NCI-H2196 (cell line): Measurements from ENCODE around the gene SEZ6L2.
"Not testable (repeated sequence)": the region's sequence is repeated elsewhere in the genome, so short reads cannot be mapped to it uniquely, and the experiment has no call there.

Source experiments
- DNase-seq: peaks from one replicate; lab custom pipeline; 2025; ENCODE audit not compliant: unreplicated experiment; lab: John Stamatoyannopoulos, UW

Gene SEZ6L2

DNA sequence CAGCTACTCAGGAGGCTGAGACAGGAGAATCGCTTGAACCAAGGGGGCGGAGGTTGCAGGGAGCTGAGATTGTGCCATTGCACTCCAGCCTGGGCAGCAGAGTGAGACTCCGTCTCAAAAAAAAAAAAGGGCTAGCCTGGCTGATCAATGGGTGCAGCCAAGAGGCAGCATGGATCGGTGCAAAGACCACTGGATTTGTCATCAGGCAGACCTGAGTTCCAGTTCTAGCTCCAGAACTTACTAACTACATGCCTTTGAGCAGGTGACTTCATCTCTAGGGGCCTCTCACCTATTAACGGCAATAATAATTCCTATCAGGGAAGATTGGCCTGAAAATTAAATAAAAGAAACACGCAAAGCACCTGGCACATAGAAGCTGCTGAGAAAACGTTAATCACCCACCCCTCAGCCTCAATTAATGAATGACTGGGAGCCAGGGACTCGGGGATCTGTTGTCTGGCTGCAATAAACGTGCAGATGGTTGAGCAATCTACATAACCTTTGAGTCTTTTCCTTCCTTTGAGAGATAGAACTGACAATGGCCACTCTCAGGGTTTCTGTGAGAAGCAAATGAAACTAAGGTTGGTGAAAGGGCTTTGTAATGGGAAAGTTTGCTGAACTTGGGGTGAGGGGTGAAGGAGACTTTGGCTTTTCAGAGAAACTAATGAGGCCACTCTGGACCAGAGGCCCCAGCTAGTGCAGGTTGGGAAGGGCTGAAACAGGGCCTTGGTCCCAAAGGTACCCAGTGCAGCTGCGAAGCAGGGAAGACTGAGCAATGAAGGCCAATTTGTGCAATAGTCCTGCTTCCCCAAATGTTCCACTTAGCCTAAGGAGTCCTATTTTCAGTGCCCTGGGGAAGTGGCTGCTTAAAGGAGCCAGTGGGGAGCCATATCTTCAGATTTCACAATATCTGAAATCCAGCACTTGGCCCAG is 7.6 kb downstream of the SEZ6L2 start:
- no peak for DNase-seq

DNA sequence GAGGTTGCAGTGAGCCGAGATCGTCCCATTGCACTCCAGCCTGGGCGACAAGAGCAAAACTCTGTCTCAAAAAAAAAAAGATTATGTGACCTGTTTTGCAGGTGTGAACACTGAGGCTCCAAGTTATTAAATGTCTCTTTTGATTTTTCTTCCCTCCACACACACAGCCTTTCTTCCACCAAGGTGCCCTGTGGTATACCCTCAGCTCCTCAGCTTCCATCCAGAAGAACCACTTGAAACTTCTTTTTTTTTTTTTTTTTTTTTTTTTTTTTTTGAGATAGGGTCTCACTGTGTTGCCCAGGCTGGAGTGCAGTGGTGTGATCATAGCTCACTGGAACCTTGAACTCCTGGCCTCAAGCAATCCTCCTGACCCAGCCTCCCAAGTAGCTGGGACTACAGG is 10.0 kb downstream of the SEZ6L2 start:
- not testable (repeated sequence) for DNase-seq

DNA sequence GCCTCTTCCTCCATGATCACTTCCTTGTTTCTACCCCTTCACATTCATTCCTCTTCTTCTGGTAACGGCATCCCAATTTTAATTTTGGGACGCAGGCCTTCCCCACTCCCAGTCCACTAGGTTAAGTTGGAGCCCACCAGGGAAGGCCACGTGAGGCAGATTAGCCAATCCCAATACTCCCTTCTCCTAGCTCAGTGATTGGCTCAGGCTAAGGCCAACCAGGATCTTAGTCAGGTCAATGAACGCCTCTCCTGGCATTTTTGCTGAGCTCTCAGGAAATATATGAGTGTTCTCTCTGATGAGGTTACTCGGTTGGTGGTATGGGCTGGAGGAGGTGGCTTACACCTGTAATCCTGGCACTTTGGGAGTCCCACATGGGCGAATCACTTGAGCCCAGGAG is 15.4 kb downstream of the SEZ6L2 start:
- DNase-seq, result no peak

DNA sequence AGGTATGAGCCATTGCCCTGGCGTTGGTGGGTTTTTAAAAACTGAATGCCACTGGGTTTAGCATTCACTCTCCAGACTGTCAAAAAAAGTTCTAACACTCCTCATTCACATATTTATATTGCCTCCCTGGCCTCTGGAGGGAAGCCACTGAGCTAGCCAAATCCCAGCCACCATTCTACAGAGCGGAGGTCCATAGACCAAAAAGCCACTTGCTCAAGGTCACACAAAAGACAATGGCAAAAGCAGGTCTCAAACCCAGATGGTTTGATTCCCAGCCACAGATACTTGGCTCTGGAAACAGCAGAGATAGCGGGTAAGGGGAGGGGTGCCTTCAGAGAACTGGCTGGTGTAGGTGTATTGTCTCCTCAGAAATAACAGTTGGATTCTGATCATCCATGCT is 18.3 kb downstream of the SEZ6L2 start:
- DNase-seq, result no peak

DNA sequence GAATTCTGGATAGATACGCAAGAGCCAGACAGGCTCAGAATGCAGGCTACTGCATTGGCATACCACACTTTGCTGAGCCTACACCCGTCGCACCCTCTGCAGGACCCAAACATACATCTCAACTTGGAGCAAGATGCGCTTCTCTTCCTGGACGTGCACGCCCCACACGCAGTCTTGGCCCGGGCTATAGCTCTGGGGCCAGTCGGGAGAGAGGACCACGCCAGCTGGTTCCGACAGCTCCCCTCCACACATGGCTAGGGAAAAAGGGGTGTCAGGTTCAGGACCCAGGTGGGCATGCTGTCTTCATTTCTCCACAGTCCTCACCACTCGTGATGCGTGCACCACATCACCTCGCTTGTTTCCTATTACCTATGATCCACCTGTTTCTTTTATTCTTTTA is 21.2 kb downstream of the SEZ6L2 start:
- no peak for DNase-seq

DNA sequence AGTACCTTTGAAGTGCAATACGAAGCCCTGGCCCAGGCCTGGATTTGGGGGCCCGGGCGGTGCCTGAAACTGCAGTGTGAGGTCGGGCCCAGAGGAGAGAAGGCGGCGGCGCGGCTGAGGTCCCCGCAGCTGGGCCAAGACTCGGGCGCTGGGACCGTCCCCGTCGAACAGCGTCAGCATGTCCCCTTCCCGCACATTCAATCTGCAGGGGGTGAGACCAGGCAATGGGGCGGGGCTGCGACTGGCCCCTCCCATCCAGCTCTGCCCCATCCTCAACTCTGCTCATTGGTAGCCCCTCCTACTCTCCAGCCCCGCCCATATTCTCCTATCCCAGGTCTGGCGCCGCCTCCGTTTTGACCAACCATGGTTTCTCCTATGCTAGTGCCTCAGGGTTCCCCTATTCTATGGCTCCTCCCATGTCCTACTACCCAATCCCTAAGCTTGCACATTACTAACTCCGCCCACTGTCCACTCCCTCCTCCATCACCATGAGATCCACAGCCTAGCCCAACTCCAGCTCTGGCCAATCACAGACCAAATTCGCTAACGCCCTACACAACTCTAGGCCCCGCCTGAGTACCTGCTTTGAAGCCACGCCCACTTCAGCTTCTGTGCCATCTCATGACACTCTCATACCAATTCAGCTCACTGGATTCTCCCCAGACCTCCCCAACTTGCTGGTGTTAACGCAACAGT is 21.9 kb downstream of the SEZ6L2 start:
- peak; percentile 34 for DNase-seq

DNA sequence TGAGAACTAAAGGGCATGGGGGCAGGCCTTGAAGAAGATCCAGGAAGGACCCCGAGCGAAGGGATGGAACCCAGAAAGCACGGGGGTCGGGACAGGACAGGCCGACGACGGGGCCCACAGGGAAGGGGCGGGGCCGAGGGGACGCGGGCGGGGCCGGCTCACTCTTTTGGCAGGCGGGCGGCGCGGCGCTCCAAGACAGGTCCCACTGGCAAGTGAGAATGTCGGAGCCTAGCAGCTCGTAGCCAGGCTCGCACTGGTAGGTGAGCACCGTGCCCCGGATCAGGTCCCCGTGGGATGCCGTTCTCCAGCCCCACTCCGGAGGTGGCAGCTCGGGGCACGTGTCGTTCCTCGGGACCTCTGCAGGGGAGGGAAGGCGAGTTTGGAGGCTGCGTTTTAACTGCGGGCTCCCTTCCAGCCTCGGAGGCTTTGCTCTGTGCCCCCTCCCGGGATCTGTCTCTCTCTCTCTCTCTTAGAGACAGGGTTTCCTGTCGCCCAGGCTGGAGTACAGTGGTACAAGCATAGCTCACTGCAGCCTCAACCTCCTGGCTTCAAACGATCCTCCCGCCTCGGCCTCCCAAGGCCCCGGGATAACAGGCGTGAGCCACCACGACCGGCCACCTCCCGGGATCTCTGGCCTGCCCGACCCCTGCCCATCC is 22.6 kb downstream of the SEZ6L2 start:
- DNase-seq, result no peak

DNA sequence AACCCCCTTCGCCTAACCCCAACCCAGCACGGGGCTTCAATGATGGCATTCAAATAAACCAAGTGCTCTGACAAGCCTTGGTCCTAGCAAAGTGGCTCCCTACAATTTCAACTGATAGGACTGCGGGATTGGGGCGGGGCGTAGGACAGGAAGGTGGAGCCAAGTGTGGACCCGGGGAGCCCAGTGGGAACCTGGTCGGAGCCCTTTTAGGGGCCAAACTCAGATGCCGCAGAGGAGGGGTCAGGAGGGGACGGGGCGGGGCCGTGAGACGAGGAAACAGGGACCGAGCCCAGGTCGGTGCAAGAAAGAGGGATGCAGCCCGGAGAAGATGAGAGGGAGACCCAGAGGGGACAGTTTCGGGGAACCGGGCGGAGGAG is 23.1 kb downstream of the SEZ6L2 start:
- DNase-seq, result no peak

DNA sequence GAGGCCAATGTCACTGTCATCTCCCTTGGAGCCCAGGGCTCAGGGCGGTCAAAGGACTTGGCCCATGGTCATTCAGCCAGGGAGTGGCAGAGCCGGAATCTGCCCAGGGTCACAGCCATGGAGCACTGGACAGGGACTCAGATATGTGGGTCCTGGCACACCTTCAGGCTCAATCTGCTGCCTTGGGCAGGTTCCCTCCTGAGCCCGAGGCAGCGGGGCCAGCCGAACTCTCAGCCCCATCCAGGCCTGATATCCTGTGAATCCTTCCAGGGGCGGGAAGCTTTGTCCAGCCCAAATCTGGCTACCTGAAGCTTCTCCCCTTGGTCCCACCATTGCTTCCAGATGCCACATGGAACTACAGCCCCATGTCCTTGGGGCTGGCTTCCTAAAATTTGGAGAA is 24.1 kb downstream of the SEZ6L2 start:
- no peak for DNase-seq

DNA sequence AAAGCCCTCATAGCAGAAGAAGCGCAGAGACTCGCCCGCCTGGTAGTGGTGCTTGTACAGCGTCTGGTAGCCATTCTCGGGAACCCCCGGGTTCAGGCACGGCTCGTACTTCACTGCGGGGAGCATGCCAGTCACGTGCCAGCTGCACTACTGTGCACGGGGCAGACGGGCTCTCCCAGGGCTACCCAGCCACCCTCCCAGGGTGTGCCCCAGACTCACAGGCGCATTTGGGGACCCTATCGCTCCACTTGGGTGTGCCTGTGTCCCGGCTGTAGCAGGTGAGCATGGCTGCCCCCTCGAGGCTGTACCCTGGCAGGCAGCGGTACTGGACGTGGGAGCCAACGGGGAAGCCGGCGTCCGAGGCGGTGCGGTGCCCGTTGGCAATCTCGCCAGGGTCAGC is 26.0 kb downstream of the SEZ6L2 start:
- DNase-seq, result no peak

DNA sequence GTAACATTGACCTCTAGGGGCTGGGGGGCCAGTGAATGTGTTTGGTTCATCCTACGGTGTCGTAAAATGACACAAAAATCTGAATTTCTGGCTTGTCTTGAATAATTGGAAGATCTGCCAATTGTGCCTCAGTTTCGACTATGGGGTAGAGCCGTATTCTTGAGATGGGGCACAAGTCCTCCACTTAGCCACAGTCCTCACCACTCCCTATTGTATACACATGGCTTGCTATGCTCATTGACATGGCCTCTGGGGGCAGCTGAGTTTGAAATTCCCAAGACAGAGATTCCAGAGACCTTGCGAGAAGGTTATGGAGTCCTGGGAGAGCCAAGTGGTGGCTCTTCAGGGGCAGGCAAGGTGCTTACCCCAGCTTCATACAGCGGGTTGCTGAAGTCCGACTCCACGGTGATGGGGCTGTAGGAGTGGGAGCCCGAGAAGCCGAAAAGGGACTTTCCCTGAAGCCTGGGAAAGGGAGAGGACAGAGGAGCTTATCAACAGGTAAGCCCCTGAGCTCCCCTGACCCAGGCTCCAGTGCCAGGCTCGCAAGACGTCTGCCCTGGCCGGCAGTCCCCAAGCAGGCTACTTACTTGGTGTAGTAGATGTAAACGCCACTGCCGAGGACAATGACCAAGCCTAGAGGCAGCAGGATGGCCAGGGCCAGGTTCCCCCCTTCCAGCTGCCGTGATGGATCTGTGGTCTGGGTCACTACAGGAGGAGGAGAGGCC is 27.4 kb downstream of the SEZ6L2 start:
- no peak for DNase-seq

DNA sequence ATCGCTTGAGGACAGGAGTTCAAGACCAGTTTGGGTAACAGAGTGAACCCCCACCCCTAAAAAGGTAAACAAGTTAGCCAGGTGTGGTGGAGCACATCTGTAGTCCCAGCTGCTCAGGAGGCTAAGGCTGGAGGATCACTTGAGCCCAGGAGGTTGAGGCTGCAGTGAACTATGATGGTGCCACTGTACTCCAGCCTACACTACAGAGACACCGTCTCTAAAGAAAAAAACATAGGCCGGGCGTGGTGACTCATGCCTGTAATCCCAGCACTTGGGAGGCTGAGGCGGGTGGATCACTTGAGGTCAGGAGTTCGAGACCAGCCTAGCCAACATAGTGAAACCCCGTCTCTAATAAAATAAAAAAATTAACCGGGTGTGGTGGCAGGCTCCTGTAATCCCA is 30.3 kb downstream of the SEZ6L2 start:
- not testable (repeated sequence) for DNase-seq

DNA sequence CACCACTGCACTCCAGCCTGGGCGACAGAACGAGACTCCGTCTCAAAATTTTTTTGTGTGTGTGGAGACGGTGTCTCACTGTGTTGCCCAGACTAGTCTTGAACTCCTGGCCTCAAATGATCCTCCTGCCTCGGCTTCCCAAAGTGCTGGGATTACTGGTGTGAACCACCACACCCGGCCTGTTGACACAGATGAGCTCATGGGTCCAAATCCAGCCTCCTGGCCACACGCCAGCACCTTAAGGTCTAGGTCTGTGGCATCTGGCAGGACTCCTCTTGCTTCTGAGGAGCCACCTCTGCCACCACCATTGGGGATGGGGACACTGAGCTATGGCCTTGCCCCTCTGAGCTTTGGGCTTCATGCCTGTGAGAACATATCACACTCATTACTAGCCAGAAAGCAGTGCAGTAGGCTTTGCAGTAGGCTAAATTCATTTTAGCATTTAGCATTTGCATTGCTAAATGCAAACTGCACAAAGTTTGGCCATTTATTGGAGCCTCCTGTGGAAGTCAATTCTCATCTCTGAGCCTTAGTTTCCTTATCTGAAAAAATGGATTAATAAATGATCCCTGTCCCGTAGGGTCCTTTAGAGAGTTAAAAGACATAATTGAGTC is 30.8 kb downstream of the SEZ6L2 start:
- no peak for DNase-seq

DNA sequence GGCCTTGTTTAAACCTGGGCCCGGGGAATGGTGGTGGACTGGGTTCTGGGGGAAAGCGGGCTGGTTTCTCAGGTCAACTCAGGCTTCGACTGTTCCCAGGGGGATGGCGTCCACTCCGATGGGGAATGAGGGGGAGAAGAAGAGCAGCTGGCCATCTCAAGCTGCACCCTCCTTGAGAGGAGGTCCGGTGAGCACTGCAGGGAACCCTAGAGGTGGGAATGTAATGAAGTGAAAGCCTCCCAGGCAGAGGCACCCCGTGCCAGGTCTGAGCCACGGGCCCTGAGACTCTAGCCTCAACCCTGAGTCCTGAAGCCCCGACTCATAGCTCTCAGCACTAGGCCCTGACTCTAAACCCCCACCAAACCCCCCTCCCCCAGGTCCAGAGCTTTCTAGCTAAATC is 35.1 kb downstream of the SEZ6L2 start:
- no peak for DNase-seq

DNA sequence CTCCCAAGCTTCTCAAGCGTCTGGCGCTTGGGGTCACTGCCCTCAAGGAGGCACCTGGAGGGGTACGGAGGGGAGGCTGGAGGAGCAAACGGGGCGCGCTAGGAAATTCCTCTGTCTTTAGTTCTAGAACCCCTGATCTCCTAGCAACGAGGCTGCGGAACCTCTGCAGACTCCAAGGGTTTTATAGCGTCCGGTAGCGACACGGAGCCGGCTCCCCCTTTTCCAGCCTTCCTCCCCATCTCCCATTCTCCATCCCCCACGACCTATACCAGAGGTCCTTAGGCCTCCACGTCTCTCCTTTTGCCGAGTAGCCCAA is 35.7 kb downstream of the SEZ6L2 start:
- no peak for DNase-seq

DNA sequence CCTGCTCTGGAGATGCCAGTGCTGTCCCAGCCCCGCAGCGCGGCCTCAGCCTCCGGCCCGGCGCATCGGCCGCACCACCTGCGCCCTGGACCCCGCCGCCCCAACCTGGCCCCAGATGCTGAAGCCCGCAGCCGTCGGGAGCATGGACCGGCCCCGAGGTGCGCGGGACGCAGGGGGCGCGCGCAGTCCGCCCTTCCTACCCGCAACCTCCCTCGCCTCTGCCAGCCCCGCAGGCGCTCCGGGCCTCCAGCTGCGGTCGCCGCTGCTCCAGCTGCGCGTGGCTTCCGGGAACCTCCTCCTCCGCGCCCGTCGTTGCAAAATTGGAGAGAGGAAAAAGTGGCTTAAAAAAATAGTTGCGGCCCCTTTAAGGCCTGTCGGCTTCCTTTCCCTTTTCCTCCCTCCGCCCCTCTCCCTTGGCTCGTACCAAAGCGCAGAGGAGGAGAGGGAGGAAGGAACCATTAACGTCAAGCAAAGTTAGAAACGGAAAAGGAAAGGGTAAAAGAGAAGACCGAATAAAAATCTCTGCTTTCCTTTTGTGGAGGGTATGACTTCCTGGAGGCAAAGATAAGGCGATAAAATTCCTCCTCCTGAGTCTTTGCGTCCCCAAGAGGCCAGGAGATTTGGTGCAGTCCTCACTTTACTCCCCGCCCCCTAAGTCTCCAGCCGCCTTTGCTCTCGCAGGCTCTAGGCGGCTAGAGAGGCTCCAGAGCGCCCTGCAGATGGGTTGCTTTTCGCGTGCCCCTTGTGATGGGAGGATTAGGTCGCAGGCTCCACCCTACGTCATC is 36.3 kb downstream of the SEZ6L2 start, which contains the start of gene CDIPT:
CDIPT (minus strand) TSS at position 343 of the 785 bp plus-strand sequence. CDS start 369 bp downstream, outside the sequence.
- peak; percentile 96 for DNase-seq

DNA sequence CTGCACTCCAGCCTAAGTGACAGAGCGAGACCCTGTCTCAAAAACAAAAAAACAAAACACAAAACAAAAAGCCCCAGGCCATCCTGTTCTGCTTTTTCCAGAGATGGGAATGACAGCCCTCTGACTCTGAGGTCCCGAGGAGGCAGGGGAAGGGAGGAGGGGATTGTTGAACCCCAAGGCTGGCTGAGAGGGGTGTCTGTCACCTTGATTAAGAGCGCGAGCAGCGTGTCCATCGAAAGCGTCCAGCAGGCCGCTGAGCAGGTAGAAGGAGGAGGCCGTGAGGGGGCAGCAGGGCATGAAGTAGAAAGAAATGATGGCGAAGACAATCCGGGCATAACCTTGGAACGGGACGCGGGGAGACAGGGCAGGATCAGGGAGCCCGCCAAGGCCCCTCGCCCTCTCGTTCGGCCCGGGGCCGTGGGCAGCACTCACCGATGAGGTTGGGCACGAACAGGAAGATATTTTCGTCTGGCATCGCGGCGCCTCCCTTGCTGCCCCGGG is 36.9 kb downstream of the SEZ6L2 start:
- no peak for DNase-seq

DNA sequence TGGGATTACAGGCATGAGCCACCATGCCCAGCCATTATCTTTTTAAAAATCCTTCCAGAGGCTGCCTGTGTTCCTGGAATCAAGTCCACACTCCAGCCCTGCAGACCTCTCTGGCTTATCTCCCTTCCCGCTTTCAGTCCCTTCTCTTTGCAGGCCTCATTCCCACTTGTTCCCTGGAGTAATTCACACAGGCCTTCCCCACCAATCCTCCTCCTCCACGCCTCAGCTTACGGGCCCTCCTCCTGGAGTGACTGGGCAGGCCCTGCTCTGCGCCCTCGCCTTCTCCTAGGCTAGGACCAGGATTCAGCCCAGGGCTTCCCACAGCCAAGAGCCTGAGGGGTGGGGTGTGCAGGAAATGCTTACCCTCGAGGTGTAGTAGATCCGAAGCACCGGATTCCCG is 39.1 kb downstream of the SEZ6L2 start:
- no peak for DNase-seq

DNA sequence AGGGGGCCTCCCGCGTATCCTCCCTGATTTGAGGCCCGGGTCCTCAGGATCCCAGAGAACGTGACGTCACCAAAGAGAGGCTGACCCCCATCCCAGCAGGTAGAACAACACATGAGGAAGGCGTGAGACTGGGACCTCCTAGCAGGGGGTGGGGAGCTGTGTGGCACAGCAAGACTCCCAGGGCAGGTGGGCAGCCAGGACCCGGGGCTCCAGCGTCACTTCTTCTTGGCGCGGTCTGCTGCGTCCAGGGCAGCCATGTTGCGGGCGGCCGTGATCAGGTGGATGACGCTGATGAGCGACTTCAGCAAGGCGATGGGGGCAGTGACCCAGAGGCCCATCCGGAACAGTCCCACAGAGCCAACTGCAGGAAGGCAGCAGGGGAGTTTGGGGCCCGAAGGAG is 40.4 kb downstream of the SEZ6L2 start:
- DNase-seq, result no peak
